ENCODE results near the gene NACA2.
"Not testable (repeated sequence)": the region's sequence is repeated elsewhere in the genome, so short reads cannot be mapped to it uniquely, and the experiment has no call there.

GRCh38 chr17:61569525-61569924 is 21.5 kb downstream of the NACA2 start:
- TF ChIP-seq CTCF, POLR2A (IDR thresholded peaks at IDR 0.05): not testable (repeated sequence)
